ENCODE data around the gene PNPLA3. TPM values are rescaled to one million over a fixed set of nuclear protein-coding genes. Genes with fewer than 3 reads are reported as not detected.

Gene PNPLA3
- total and polyA plus RNA-seq, 11 donors = 0.11 to 1.9 (median 0.18) TPM; not detected in 5

Other genes with a start within 250 kb of the PNPLA3 start
- 1 to 10 TPM in 8 of 9 donors, under 1 TPM in 1; 0.89 to 2.3 (median 1.6) TPM for gene EFCAB6, start 111.5 kb upstream of the PNPLA3 start, total RNA-seq
- under 1 TPM; 0.53 to 0.65 TPM for gene EFCAB6, start 111.5 kb upstream of the PNPLA3 start, polyA plus RNA-seq
- under 1 TPM in 3 of 9 donors, not detected in 6; 0.07 to 0.92 (median 0.21) TPM for gene SULT4A1, start 61.3 kb upstream of the PNPLA3 start, total RNA-seq
- gene SULT4A1, start 61.3 kb upstream of the PNPLA3 start, polyA plus RNA-seq = under 1 TPM; 0.19 to 0.24 TPM
- gene PNPLA5, start 31.8 kb upstream of the PNPLA3 start, total RNA-seq = not detected
- gene PNPLA5, start 31.8 kb upstream of the PNPLA3 start, polyA plus RNA-seq = not detected
- gene SAMM50, start 31.6 kb downstream of the PNPLA3 start, total RNA-seq = 10 to 100 TPM; 53.2 to 74.8 (median 68.5) TPM
- 10 to 100 TPM; 32.5 to 54.7 TPM for gene SAMM50, start 31.6 kb downstream of the PNPLA3 start, polyA plus RNA-seq
- 100 to 1,000 TPM in 5 of 9 donors, 10 to 100 TPM in 4; 73.8 to 172 (median 116) TPM for gene PARVB, start 100.5 kb downstream of the PNPLA3 start, total RNA-seq
- gene PARVB, start 100.5 kb downstream of the PNPLA3 start, polyA plus RNA-seq = 10 to 100 TPM; 54.9 to 63.5 TPM

Measured in heart left ventricle (tissue), 11 donors.